K562 (cell line): ENCODE measurements around the gene USP22. TPM values are rescaled to one million over a fixed set of nuclear protein-coding genes. Genes with fewer than 3 reads are reported as not detected.
A peak's percentile ranks its signal among the peaks of the same experiment; 100 is the strongest.

Experiments
- ATAC-seq: fragments of 200-7000 bp; cut with Tn5 transposase; 3 replicates; pipeline ENCODE4 v1.9.1; 2020; ENCODE audit warnings: moderate library complexity
- BruUV-seq: library from RNA; stranded (reverse); fragments of 400-500 nt; replicated peaks from 2 replicates; lab custom pipeline; 2021; lab: Mats Ljungman, UMichigan
- CTCF ChIA-PET: fragments of 300-600 bp; formaldehyde crosslinking; extraction: SDS; loops from one replicate; lab custom pipeline; 2021; ENCODE audit warnings: low intra/inter-chr PET ratio; lab: Yijun Ruan, JAX
- POLR2A ChIA-PET: fragments of 300-600, 350-650 bp; sonication (Branson Sonifier 250); formaldehyde crosslinking; extraction: SDS; loops from one replicate; lab custom pipeline; 2021; ENCODE audit warnings: antibody characterized with exemption, inconsistent platforms; lab: Yijun Ruan, JAX
- DNase-seq, 4 experiments: peaks; one replicate each; pipeline versions ENCODE4 v3.0.0 to v3.0.0-alpha.2; 2011 to 2018; ENCODE audit warnings: low spot score in 3 of 4, mixed read lengths in 3 of 4; ENCODE audit errors: extremely low read depth in 1 of 4
- FAIRE-seq: peaks from 2 replicates; lab custom pipeline; 2011; peaks lifted over from hg19 to GRCh38; lab: Jason Lieb, UNC
- H2AFZ ChIP-seq: 2 replicates; pipeline ENCODE4 v1.6.0; 2011; ENCODE audit warnings: low read depth, low read length, control low read depth, inconsistent platforms
- H3K27ac ChIP-seq: fragments of 200-600 bp; 3 replicates; pipeline ENCODE4 v1.8.0; 2011; ENCODE audit warnings: low read depth, mild to moderate bottlenecking, control low read depth, inconsistent platforms, low read length, moderate library complexity, mixed read lengths; ENCODE audit errors: extremely low read depth
- H3K27me3 ChIP-seq, 2 experiments: fragments of 300-600 bp in 1 of 2; 2 replicates in 1 of 2; 3 replicates in 1 of 2; pipeline versions ENCODE4 v1.6.0 to v1.8.0; 2011; ENCODE audit warnings: inconsistent platforms in 2 of 2, low read length in 2 of 2, mild to moderate bottlenecking in 1 of 2, mixed read lengths in 1 of 2, moderate library complexity in 1 of 2; ENCODE audit not compliant: control insufficient read depth in 2 of 2, insufficient read depth in 2 of 2
- H3K36me3 ChIP-seq: fragments of 300-600 bp; 3 replicates; pipeline ENCODE4 v1.8.0; 2011; ENCODE audit warnings: mild to moderate bottlenecking, low read length, inconsistent platforms; ENCODE audit not compliant: control insufficient read depth, insufficient read depth
- H3K4me1 ChIP-seq, 2 experiments: fragments of 200-600 bp in 1 of 2; replicated peaks in 1 of 2; 2 replicates in 1 of 2; 3 replicates in 1 of 2; pipeline versions ENCODE4 v1.5.1 to v1.8.0; 2011; ENCODE audit warnings: inconsistent platforms in 2 of 2, low read length in 2 of 2, mild to moderate bottlenecking in 1 of 2, mixed read lengths in 1 of 2, moderate library complexity in 1 of 2; ENCODE audit not compliant: control insufficient read depth in 2 of 2, insufficient read depth in 2 of 2
- H3K4me2 ChIP-seq: 2 replicates; pipeline ENCODE4 v1.6.1; 2011; ENCODE audit warnings: low read length, control low read depth, inconsistent platforms, mixed read lengths; ENCODE audit not compliant: insufficient read depth
- H3K4me3 ChIP-seq: fragments of 200-600 bp; sonication (generic), shearing (Covaris generic); 2 replicates; pipeline ENCODE4 v1.5.1; 2016; ENCODE audit warnings: control low read depth, inconsistent platforms
- H3K79me2 ChIP-seq: fragments of 200-600 bp; 3 replicates; pipeline ENCODE4 v1.8.0; 2011; ENCODE audit warnings: low read length, inconsistent platforms; ENCODE audit not compliant: control insufficient read depth, insufficient read depth
- H3K9ac ChIP-seq, 2 experiments: 2 replicates each; pipeline versions ENCODE4 v1.6.0 to v1.6.1; 2011; ENCODE audit warnings: low read depth in 2 of 2, low read length in 2 of 2, control low read depth in 1 of 2, inconsistent platforms in 1 of 2, mild to moderate bottlenecking in 1 of 2, mixed read lengths in 1 of 2; ENCODE audit not compliant: insufficient read depth in 1 of 2
- H3K9me1 ChIP-seq: one replicate; pipeline ENCODE4 v1.6.0; 2011; ENCODE audit warnings: inconsistent platforms, mild to moderate bottlenecking, low read length, moderate library complexity; ENCODE audit not compliant: control insufficient read depth, insufficient read depth
- H3K9me3 ChIP-seq: replicated peaks from 2 replicates; pipeline ENCODE4 v1.5.1; 2011; ENCODE audit warnings: low read depth, low read length, inconsistent platforms; ENCODE audit not compliant: control insufficient read depth, insufficient read depth
- H4K20me1 ChIP-seq: replicated peaks from 2 replicates; pipeline ENCODE4 v1.6.1; 2011; ENCODE audit warnings: low read length, inconsistent platforms, mixed read lengths; ENCODE audit not compliant: control insufficient read depth, insufficient read depth
- CREB1 ChIP-seq, 2 experiments: sonication (generic) in 1 of 2; formaldehyde crosslinking in 1 of 2; IDR thresholded peaks; 2 replicates each; pipeline versions ENCODE4 v1.6.1 to v1.8.0; 2012 to 2022; ENCODE audit warnings: inconsistent platforms in 1 of 2, mild to moderate bottlenecking in 1 of 2, missing genetic modification reagents in 1 of 2, moderate library complexity in 1 of 2
- HEY1 ChIP-seq: fragments of 250-450 bp; sonication (Bioruptor Pico); IDR thresholded peaks from 2 replicates; pipeline ENCODE4 v1.5.0; 2020; ENCODE audit warnings: mild to moderate bottlenecking, moderate library complexity, borderline replicate concordance
- KLF16 ChIP-seq: IDR thresholded peaks from 2 replicates; pipeline ENCODE4 v1.6.1; 2016; ENCODE audit warnings: antibody characterized with exemption
- NONO ChIP-seq, 2 experiments: fragments of 200-400 bp in 1 of 2; fragments of 450-650 bp in 1 of 2; formaldehyde crosslinking in 1 of 2; IDR thresholded peaks; 2 replicates each; pipeline ENCODE4 v1.6.1; 2017; ENCODE audit warnings: low read depth in 2 of 2, mild to moderate bottlenecking in 2 of 2, moderate library complexity in 2 of 2, low read length in 1 of 2
- RAD21 ChIP-seq, 2 experiments: fragments of 250-450 bp in 1 of 2; fragments of 450-650 bp in 1 of 2; sonication (Bioruptor Pico) in 1 of 2; formaldehyde crosslinking in 1 of 2; IDR thresholded peaks in 1 of 2; conservative IDR thresholded peaks in 1 of 2; 2 replicates each; pipeline versions ENCODE4 v1.4.0 to v1.8.0; 2020 to 2022; ENCODE audit warnings: mild to moderate bottlenecking in 2 of 2, moderate library complexity in 1 of 2
- TEAD2 ChIP-seq: fragments of 450-650 bp; IDR thresholded peaks from 2 replicates; pipeline ENCODE4 v1.6.1; 2016; ENCODE audit warnings: missing genetic modification characterization, control low read depth, missing compliant biosample characterization
- XRCC5 ChIP-seq: fragments of 200-400 bp; formaldehyde crosslinking; IDR thresholded peaks from 2 replicates; pipeline ENCODE4 v1.6.1; 2017; ENCODE audit warnings: low read depth, mild to moderate bottlenecking, low read length
- ZNF347 ChIP-seq: fragments of 450-650 bp; formaldehyde crosslinking; IDR thresholded peaks from 2 replicates; pipeline ENCODE4 v1.4.0; 2020; ENCODE audit warnings: low read depth, mild to moderate bottlenecking, moderate library complexity
- WGBS: fragments of 100-300 bp; shearing (Covaris generic); methylation state at CpG from one replicate; pipeline ENCODE4 v1.1.6; 2016; ENCODE audit warnings: low coverage, mixed read lengths; ENCODE audit not compliant: insufficient coverage; ENCODE audit errors: missing lambda C conversion rate; 5-methylcytosine and 5-hydroxymethylcytosine counted together
- in situ Hi-C: fragments of 300-500 bp; cut with MboI; formaldehyde crosslinking; loops from 4 replicates; pipeline ENCODE4 v1.15.0; 2018; ENCODE audit warnings: inconsistent platforms, mixed read lengths
- intact Hi-C: fragments of 100-400 bp; cut with micrococcal nuclease; formaldehyde crosslinking; loops from 2 replicates; pipeline ENCODE4 v1.14.2; 2022
- polyA plus RNA-seq, 8 experiments: library from polyadenylated mRNA; depleted of rRNA in 4 of 8; stranded (reverse) in 5 of 8; unstranded in 3 of 8; fragments of >200 nt; fragmentation: Nextera tagmentation in 2 of 8; fragmentation: Illumina TruSeq in 1 of 8; extraction: Ambion mirVana in 2 of 8; extraction: Trizol in 1 of 8; gene quantifications; 2 replicates each; pipeline versions ENCODE4 v1.2.1 to v1.2.3, GENCODE V29; 2011 to 2014; ENCODE audit warnings: inconsistent platforms in 1 of 8, missing spikeins in 1 of 8
- total RNA-seq, 7 experiments: library from RNA; depleted of rRNA in 6 of 7; stranded (reverse); fragments of >200 nt in 6 of 7; fragmentation: Illumina TruSeq in 2 of 7; extraction: Trizol in 2 of 7; gene quantifications; 2 replicates each; pipeline versions ENCODE4 v1.2.1 to v1.2.3, GENCODE V29; 2011 to 2021; ENCODE audit warnings: low replicate concordance in 1 of 7
- TF ChIP-seq, protein P1 (sequence below): fragments of 450-650 bp; formaldehyde crosslinking; IDR thresholded peaks from 2 replicates; pipeline ENCODE4 v1.4.0; 2020; ENCODE audit warnings: mild to moderate bottlenecking, moderate library complexity
- TF ChIP-seq, protein P2 (sequence below): fragments of 450-650 bp; conservative IDR thresholded peaks from 2 replicates; pipeline ENCODE4 v1.6.1; 2016; ENCODE audit warnings: missing genetic modification characterization, low read depth, mild to moderate bottlenecking, missing compliant biosample characterization, moderate library complexity
- TF ChIP-seq, protein P3 (sequence below), 3 experiments: IDR thresholded peaks in 2 of 3; conservative IDR thresholded peaks in 1 of 3; 2 replicates each; pipeline ENCODE4 v1.5.1; 2011 to 2012; ENCODE audit warnings: low read length in 3 of 3, mild to moderate bottlenecking in 3 of 3, control low read depth in 2 of 3, improper control_type of control experiment in 1 of 3, inconsistent platforms in 1 of 3, low read depth in 1 of 3, mixed read lengths in 1 of 3, moderate library complexity in 1 of 3; ENCODE audit not compliant: insufficient read depth in 2 of 3
- TF ChIP-seq, protein P4 (sequence below), 2 experiments: fragments of 450-650 bp in 1 of 2; sonication (generic) in 1 of 2; formaldehyde crosslinking in 1 of 2; IDR thresholded peaks in 1 of 2; conservative IDR thresholded peaks in 1 of 2; 2 replicates each; pipeline versions ENCODE4 v1.6.1 to v1.8.1; 2016 to 2023; ENCODE audit warnings: mild to moderate bottlenecking in 2 of 2, moderate library complexity in 2 of 2, inconsistent platforms in 1 of 2, missing genetic modification reagents in 1 of 2

Gene USP22
- total and polyA plus RNA-seq, 9 of the 15 experiments (the other 6 are each of a cell fraction or from before 2014, with no cell fraction given) = 6.5 to 113 (median 58.9) TPM

DNA sequence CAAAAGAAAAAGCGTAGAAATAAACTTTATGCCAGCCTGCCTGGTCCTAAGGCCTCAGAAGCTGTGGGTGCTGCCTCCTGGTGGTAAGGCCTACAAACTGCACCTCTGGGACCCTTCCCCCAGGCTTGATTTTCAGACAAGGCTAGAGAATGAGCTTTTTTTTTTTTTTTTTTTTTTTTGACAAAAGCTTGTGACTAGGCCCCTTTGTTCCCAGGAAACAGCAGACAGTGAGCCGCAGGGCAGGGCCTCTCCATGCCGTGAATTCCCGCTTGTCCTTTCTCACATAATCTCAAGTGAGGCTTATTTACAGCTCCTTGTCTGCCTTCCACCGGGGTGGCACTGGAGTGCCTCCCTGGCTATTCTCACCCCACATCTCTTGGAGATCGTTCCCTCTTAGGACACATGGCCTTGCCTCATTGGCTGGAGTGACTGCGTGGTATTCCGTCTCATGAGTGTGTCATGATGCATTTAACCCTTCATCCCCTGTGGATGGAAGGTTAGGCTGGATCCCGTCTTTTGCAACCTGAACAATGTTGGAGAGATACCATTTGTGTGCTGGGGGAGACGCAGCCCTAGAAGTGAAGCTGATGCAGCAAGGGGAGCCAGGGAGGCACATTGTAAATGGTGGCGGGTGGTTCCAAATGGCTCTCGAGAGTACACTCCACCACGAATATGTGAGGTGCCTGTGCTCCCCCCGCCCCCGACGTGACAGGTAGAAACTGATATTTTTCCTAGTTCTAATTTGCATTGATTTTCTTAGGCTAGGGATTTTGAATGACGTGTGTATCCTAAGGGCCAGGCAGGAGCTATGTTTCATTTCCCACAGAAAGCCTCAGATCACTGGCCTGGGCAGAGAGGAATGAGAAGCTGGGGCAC lies 49.6 kb downstream of the USP22 start:
- H3K27ac ChIP-seq = no peak overlapping the region
- BruUV-seq = no TSS peak
- H3K36me3 ChIP-seq = no peaks in the 10 kb centered on the region
- no peaks in the 10 kb centered on the region for H3K27me3 ChIP-seq
- intact Hi-C loops = loop anchor here (2.0 to 5.0 kb wide), 2 partner anchors 48 to 191 kb away; no protein-coding TSS in a partner anchor
- DNase-seq = peak; percentile 69 to 81 (median 76)
- ChIA-PET CTCF (interaction anchor here (0.6 to 0.7 kb wide), 2 partner anchors 50 kb away, joined by 3 to 6 read pairs; partner anchors contain the start of gene USP22), POLR2A (interaction anchor here (0.8 to 1.0 kb wide), 3 partner anchors 9 to 85 kb away, joined by 3 to 5 read pairs (median 4); no protein-coding TSS in a partner anchor)
- H3K9me1 ChIP-seq = no peaks in the 10 kb centered on the region
- no peaks in the 10 kb centered on the region for H4K20me1 ChIP-seq
- peak; percentile 75 for FAIRE-seq
- no peak overlapping the region for H3K4me3 ChIP-seq
- H3K9ac ChIP-seq = peak overlapping the region in 1 of 2 experiments; percentile 26; a peak in 1 of 4 replicates
- H3K4me2 ChIP-seq = no peak overlapping the region
- in situ Hi-C loops = no loop called here
- ATAC-seq = peak; percentile 76
- 66% methylated on average over 13 of the region's 17 CpGs for WGBS
- peaks cover 0 to 20% of the 10 kb centered on the region in 2 experiments; a peak in 2 of 5 replicates for H3K4me1 ChIP-seq
- no peak overlapping the region for H2AFZ ChIP-seq
- H3K9me3 ChIP-seq = no peaks in the 10 kb centered on the region
- no peaks in the 10 kb centered on the region for H3K79me2 ChIP-seq
- TF ChIP-seq RAD21 (CRISPR knock-in tag; conservative IDR thresholded peaks at IDR 0.05 in 1 of 2, IDR thresholded peaks at IDR 0.05 in 1 of 2) (peak; percentile 43 to 67; a peak in 3 of 4 replicates), TEAD2 (no peak), HEY1 (CRISPR knock-in tag) (no peak), KLF16 (0 out of 2 replicates have a peak, but pooled peaks have one; percentile 9), XRCC5 (peak; percentile 82; the same call in 1 of the 2 replicates), ZNF347 (no peak), NONO (IDR thresholded peaks at IDR 0.05; ENCODE audit: low read depth in 2 of 2, low read length in 1 of 2) (no peak), CREB1 (IDR thresholded peaks at IDR 0.05) (no peak), CREB1 (CRISPR knock-in tag; IDR thresholded peaks at IDR 0.05) (no peak)
- TF ChIP-seq, protein P1, sequence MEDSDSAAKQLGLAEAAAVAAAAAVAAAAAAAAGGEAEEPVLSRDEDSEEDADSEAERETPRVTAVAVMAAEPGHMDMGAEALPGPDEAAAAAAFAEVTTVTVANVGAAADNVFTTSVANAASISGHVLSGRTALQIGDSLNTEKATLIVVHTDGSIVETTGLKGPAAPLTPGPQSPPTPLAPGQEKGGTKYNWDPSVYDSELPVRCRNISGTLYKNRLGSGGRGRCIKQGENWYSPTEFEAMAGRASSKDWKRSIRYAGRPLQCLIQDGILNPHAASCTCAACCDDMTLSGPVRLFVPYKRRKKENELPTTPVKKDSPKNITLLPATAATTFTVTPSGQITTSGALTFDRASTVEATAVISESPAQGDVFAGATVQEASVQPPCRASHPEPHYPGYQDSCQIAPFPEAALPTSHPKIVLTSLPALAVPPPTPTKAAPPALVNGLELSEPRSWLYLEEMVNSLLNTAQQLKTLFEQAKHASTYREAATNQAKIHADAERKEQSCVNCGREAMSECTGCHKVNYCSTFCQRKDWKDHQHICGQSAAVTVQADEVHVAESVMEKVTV (CRISPR knock-in tag) = 0 out of 2 replicates have a peak, but pooled peaks have one; percentile 18
- TF ChIP-seq, protein P2, sequence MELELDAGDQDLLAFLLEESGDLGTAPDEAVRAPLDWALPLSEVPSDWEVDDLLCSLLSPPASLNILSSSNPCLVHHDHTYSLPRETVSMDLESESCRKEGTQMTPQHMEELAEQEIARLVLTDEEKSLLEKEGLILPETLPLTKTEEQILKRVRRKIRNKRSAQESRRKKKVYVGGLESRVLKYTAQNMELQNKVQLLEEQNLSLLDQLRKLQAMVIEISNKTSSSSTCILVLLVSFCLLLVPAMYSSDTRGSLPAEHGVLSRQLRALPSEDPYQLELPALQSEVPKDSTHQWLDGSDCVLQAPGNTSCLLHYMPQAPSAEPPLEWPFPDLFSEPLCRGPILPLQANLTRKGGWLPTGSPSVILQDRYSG (tag) = no peak
- TF ChIP-seq, protein P3, sequence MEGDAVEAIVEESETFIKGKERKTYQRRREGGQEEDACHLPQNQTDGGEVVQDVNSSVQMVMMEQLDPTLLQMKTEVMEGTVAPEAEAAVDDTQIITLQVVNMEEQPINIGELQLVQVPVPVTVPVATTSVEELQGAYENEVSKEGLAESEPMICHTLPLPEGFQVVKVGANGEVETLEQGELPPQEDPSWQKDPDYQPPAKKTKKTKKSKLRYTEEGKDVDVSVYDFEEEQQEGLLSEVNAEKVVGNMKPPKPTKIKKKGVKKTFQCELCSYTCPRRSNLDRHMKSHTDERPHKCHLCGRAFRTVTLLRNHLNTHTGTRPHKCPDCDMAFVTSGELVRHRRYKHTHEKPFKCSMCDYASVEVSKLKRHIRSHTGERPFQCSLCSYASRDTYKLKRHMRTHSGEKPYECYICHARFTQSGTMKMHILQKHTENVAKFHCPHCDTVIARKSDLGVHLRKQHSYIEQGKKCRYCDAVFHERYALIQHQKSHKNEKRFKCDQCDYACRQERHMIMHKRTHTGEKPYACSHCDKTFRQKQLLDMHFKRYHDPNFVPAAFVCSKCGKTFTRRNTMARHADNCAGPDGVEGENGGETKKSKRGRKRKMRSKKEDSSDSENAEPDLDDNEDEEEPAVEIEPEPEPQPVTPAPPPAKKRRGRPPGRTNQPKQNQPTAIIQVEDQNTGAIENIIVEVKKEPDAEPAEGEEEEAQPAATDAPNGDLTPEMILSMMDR (IDR thresholded peaks at IDR 0.05 in 2 of 3, conservative IDR thresholded peaks at IDR 0.05 in 1 of 3; ENCODE audit: insufficient read depth in 2 of 3, low read depth in 1 of 3, low read length in 3 of 3) = peak; percentile 75 to 81 (median 80)
- TF ChIP-seq, protein P4, sequence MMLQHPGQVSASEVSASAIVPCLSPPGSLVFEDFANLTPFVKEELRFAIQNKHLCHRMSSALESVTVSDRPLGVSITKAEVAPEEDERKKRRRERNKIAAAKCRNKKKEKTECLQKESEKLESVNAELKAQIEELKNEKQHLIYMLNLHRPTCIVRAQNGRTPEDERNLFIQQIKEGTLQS (IDR thresholded peaks at IDR 0.05) = no peak
- TF ChIP-seq, protein P4 (CRISPR knock-in tag; conservative IDR thresholded peaks at IDR 0.05) = no peak
